Heart right ventricle (tissue), 16 donors: ENCODE measurements around the gene FRMD5. TPM values are rescaled to one million over a fixed set of nuclear protein-coding genes. Genes with fewer than 3 reads are reported as not detected.

Experiments
- ATAC-seq, 8 donors: fragments of 200-7000 bp; cut with Tn5 transposase; one replicate each; pipeline ENCODE4 v1.9.1; 2020; ENCODE audit warnings: mild to moderate bottlenecking in 8 of 8, moderate library complexity in 8 of 8, moderate number of reproducible peaks in 1 of 8
- DNase-seq, 2 donors: peaks; one replicate each; pipeline ENCODE4 v3.0.0-alpha.2; 2020
- H3K27ac ChIP-seq, 10 donors: fragments of 200-600 bp; sonication (generic) in 2 of 10; one replicate each; pipeline versions ENCODE4 v1.5.0 to v1.8.0; 2020 to 2022; ENCODE audit warnings: mild to moderate bottlenecking in 3 of 10
- H3K27me3 ChIP-seq, 7 donors: fragments of 200-600 bp; one replicate each; pipeline ENCODE4 v1.8.0; 2021 to 2022; ENCODE audit warnings: mild to moderate bottlenecking in 2 of 7
- H3K36me3 ChIP-seq, 9 donors: fragments of 200-600 bp; sonication (generic) in 1 of 9; one replicate each; pipeline versions ENCODE4 v1.5.0 to v1.8.0; 2020 to 2022; ENCODE audit warnings: mild to moderate bottlenecking in 2 of 9
- H3K4me1 ChIP-seq, 9 donors: fragments of 200-600 bp; sonication (generic) in 1 of 9; one replicate each; pipeline versions ENCODE4 v1.5.0 to v1.8.0; 2020 to 2022; ENCODE audit warnings: mild to moderate bottlenecking in 4 of 9
- H3K4me3 ChIP-seq, 10 donors: fragments of 200-600 bp; sonication (generic) in 2 of 10; one replicate each; pipeline versions ENCODE4 v1.5.0 to v1.8.0; 2020 to 2022; ENCODE audit warnings: mild to moderate bottlenecking in 7 of 10, moderate library complexity in 2 of 10
- H3K9me3 ChIP-seq, 11 donors: fragments of 200-600 bp in 10 of 11; sonication (generic) in 2 of 11; one replicate each; pipeline versions ENCODE4 v1.5.0 to v1.8.0; 2013 to 2022; ENCODE audit warnings: mild to moderate bottlenecking in 2 of 11, control low read depth in 1 of 11, moderate library complexity in 1 of 11
- WGBS, 2 donors: extraction: QIAGEN DNeasy Blood & Tissue Kit; methylation state at CpG; one replicate each; pipeline ENCODE4 v1.1.7; 2013; ENCODE audit warnings: inconsistent platforms in 1 of 2; 5-methylcytosine and 5-hydroxymethylcytosine counted together
- intact Hi-C, 10 donors: fragments of 100-400 bp; cut with DNase I; formaldehyde crosslinking; loops; one replicate each; pipeline versions ENCODE4 v1.11.1 to v1.14.2; 2022
- polyA plus RNA-seq, 2 donors: library from polyadenylated mRNA; stranded (reverse); fragments of 200-250 nt; gene quantifications; one replicate each; pipeline ENCODE4 v1.2.3, GENCODE V29; 2013
- total RNA-seq, 10 donors: library from RNA; stranded (reverse); fragmentation: NEBNext Ultra II Directional in 3 of 10; extraction: Animal tissue kit (Norgen Biotek cat#: 25700) in 3 of 10; gene quantifications; one replicate each; pipeline versions ENCODE4 v1.2.1 to v1.2.4, GENCODE V29; 2021 to 2023
- TF ChIP-seq, protein P1 (sequence below), 9 donors: fragments of 200-600 bp; sonication (generic) in 2 of 9; IDR thresholded peaks; one replicate each; pipeline versions ENCODE4 v1.5.0 to v1.8.0; 2021 to 2022; ENCODE audit warnings: antibody characterized with exemption in 9 of 9, mild to moderate bottlenecking in 5 of 9, moderate library complexity in 1 of 9
- donor health status: Arrhythmogenic right ventricular cardiomyopathy.
- donor health status: ischemic (EF 13 %, LVEDD 7.1; RV severe dilation, severe dysfunction).
- donor health status: healthy with polysubstance abuse.
- donor health status: DM: no; HTN: yes; CAD: no.
- donor health status: DM: no; HTN: no; CAD: no.
- donor health status: ischemic (EF 25% LVEDD 6.9; RV normal size, moderate dysfunction).
- donor health status: ischemic (EF 25% LVEDD 5.7; RV mildly dilated, moderate dysfunction).
- donor health status: healthy.
- donor health status: DM: yes; HTN: yes; CAD: no.
- donor health status: Ischemic cardiomyopathy.
- donor health status: ischemic (EF 35%, LVEDD 5.7; RV mildly dilated, moderate dysfunction).
- donor health status: nonischemic (EF 11% LVEDD 7.7; RV severe dilation, severe dysfunction).
- donor health status: DM: yes; HTN: yes; CAD: no.
- donor health status: PGD.
- donor health status: ischemic (EF 29% LVEDD 5.4; RV normal size, mild dysfunction).
- donor health status: nonischemic (EF 23%, LVEDD 6.1; RV moderate dilation, normal function).

FRMD5 gene
- total and polyA plus RNA-seq, 12 donors, result 7.2 to 86.3 (median 55.3) TPM

DNA sequence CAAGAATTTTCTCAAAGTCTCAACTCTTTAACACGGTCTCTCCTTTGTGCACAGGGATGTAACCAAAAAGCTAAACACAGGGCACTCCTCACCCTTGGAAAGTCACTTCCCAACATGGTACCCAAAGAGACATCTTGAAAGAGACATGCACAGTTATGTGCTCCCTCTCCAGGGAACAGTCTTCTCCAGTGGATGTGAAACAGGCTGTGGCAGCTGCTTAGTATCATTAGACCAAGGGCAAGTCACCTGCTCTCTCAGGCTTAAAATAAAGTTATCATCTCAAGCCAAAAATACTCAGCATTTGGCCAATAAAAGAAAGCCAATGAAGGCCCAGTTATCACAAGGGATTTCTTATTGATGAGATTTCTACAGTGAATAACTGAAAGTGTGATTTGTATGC is 239.9 kb downstream of the FRMD5 start:
- peaks cover 0 to 12% (median 4%) of the 10 kb centered on the region in 9 donors for H3K4me1 ChIP-seq
- intact Hi-C loops, result no loop called here
- ATAC-seq (peak in 4 of 8 donors; percentile 55 to 76 (median 70)), DNase-seq (no peak)
- H3K4me3 ChIP-seq, result no peak overlapping the region
- H3K9me3 ChIP-seq, result no peaks in the 10 kb centered on the region
- no peak overlapping the region for H3K27ac ChIP-seq
- no peaks in the 10 kb centered on the region for H3K27me3 ChIP-seq
- no peaks in the 10 kb centered on the region for H3K36me3 ChIP-seq
- TF ChIP-seq, protein P1, sequence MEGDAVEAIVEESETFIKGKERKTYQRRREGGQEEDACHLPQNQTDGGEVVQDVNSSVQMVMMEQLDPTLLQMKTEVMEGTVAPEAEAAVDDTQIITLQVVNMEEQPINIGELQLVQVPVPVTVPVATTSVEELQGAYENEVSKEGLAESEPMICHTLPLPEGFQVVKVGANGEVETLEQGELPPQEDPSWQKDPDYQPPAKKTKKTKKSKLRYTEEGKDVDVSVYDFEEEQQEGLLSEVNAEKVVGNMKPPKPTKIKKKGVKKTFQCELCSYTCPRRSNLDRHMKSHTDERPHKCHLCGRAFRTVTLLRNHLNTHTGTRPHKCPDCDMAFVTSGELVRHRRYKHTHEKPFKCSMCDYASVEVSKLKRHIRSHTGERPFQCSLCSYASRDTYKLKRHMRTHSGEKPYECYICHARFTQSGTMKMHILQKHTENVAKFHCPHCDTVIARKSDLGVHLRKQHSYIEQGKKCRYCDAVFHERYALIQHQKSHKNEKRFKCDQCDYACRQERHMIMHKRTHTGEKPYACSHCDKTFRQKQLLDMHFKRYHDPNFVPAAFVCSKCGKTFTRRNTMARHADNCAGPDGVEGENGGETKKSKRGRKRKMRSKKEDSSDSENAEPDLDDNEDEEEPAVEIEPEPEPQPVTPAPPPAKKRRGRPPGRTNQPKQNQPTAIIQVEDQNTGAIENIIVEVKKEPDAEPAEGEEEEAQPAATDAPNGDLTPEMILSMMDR (IDR thresholded peaks at IDR 0.05), result no peak
- 91 to 93% methylated on average over 1 of the region's 1 CpG for WGBS, 2 donors

DNA sequence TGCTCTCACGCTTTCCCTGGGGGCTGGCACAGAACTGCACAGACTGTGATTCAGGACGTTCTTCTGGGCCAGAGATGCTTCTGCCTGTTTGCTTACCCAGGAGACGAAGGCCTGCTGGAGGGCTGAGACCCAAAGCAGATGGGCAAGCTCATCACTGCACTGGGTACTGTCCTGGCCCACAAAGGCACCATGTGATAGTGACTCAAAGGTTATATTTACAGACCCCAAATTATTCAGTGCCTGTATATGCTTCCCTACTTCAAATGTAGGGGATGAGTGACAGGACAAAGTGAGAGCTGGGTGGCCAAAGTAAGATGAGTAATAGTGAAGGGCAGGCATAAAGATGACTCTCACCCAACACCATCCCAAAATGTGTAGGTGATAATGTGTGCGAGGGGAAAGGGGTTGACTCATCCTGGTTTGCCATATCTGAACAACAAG is 240.9 kb downstream of the FRMD5 start:
- no peak for DNase-seq
- WGBS, 2 donors, result 69 to 77% methylated on average over 4 of the region's 4 CpGs
- Histone ChIP-seq H3K4me1 (peaks cover 0 to 12% (median 4%) of the 10 kb centered on the region in 9 donors), H3K4me3 (no peak overlapping the region), H3K27ac (no peak overlapping the region), H3K27me3 (no peaks in the 10 kb centered on the region), H3K36me3 (no peaks in the 10 kb centered on the region), H3K9me3 (no peaks in the 10 kb centered on the region)
- intact Hi-C loops, result no loop called here
- TF ChIP-seq, protein P1 (IDR thresholded peaks at IDR 0.05), result no peak
- peak in 2 of 8 donors; percentile 24 to 38 for ATAC-seq

DNA sequence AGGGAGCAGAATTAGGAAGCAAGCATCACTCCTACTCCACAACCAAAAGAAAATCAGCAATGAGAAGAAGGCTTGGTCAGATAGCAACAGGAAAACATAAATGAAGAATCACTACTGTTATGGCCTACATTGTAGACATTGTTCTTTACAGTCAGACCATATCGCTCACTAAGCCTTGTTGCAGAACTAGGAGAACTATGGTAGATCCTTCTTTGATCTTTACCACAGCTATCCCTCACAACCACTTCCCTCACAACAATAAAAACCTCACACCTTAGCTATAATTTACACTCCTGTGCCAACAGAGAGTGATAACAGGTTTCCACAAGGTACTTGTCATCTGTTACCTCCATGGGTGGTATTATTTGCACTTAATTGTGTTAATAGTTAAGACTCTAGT is 241.7 kb downstream of the FRMD5 start:
- H3K27me3 ChIP-seq, result no peaks in the 10 kb centered on the region
- peaks cover 0 to 7% (median 0%) of the 10 kb centered on the region in 9 donors for H3K4me1 ChIP-seq
- intact Hi-C loops, result no loop called here
- H3K36me3 ChIP-seq, result no peaks in the 10 kb centered on the region
- no peaks in the 10 kb centered on the region for H3K9me3 ChIP-seq
- H3K27ac ChIP-seq, result no peak overlapping the region
- TF ChIP-seq, protein P1 (IDR thresholded peaks at IDR 0.05), result no peak
- ATAC-seq (no peak), DNase-seq (no peak)
- H3K4me3 ChIP-seq, result no peak overlapping the region
- 98 to 100% methylated on average over 1 of the region's 1 CpG for WGBS, 2 donors

DNA sequence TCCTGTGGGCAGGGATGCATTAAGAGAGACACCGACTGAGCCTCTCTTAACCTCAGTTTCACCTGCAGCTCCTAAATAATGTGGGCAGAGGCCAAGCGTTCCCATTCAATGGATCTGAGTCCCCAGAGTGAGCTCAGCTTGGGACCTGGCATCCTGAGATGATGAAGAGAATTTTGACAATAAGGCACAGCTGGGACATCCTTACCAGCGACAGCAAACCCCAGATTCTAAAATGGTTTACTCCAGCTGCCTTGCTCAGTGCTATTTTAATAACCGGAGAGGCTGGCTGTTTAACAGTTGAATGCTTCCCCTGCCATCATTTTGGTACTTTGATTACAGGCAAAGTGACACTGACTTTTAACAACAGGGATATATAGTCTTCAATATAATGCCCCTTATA is 244.5 kb downstream of the FRMD5 start:
- TF ChIP-seq, protein P1 (IDR thresholded peaks at IDR 0.05), result no peak
- no peaks in the 10 kb centered on the region for H3K27me3 ChIP-seq
- H3K4me1 ChIP-seq, result peaks cover 0 to 7% (median 0%) of the 10 kb centered on the region in 9 donors
- H3K27ac ChIP-seq, result no peak overlapping the region
- 78 to 84% methylated on average over 4 of the region's 4 CpGs for WGBS, 2 donors
- DNase-seq, result no peak
- intact Hi-C loops, result no loop called here
- H3K4me3 ChIP-seq, result no peak overlapping the region
- ATAC-seq, result no peak
- no peaks in the 10 kb centered on the region for H3K36me3 ChIP-seq
- H3K9me3 ChIP-seq, result no peaks in the 10 kb centered on the region
